Right lobe of liver (tissue), 4 donors: ENCODE data around the gene SH3YL1.

Experiments used
- CTCF ChIP-seq, 4 donors: fragments of 200-600 bp in 3 of 4; fragments of 450-650 bp in 1 of 4; IDR thresholded peaks; one replicate each; pipeline versions ENCODE4 v1.5.1 to v1.8.0; 2016 to 2022; ENCODE audit warnings: antibody characterized with exemption in 4 of 4, mild to moderate bottlenecking in 2 of 4
- POLR2A ChIP-seq: fragments of 450-650 bp; IDR thresholded peaks from one replicate; pipeline ENCODE4 v1.6.1; 2017; ENCODE audit warnings: antibody characterized with exemption, mild to moderate bottlenecking
- donor health status: DM: no; HTN: no; CAD: no.
- donor health status: DM: no; HTN: no; CAD: no.
- donor health status: DM: no; HTN: yes; CAD: no.

DNA sequence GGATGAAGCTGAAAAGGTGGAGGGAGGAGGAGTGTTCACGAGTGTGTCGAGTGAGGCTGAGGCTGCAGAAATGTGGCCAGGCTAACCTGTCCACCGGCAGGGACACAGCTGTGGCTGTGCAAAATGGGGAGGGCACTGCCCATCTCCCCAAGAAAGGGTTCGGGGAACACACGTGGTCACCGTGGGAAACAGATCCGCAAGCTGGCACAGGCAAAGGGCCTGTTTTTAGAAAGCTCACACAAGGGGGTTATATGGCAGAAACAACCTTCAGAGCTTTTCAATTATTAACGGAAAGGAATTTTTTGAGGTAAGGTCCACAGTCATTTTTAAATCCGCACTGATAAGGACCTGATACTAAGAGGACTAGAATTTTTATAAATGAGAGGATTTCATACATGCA is 35.7 kb downstream of the SH3YL1 start:
- TF ChIP-seq POLR2A (no peak), CTCF (IDR thresholded peaks at IDR 0.05) (no peak)
